Bronchial epithelial cell (primary cell): ENCODE results near the gene SLC6A19. TPM values are rescaled to one million over a fixed set of nuclear protein-coding genes. Genes with fewer than 3 reads are reported as not detected.

ENCODE experiments used
- DNase-seq: peaks from one replicate; pipeline ENCODE4 v3.0.0-alpha.2; 2010; ENCODE audit warnings: low read depth
- FAIRE-seq: peaks from 2 replicates; lab custom pipeline; 2011; peaks lifted over from hg19 to GRCh38; lab: Jason Lieb, UNC
- H3K27me3 ChIP-seq: 2 replicates; pipeline ENCODE4 v1.5.1; 2011; ENCODE audit warnings: low read length; ENCODE audit not compliant: control insufficient read depth, insufficient read depth
- H3K36me3 ChIP-seq: 2 replicates; pipeline ENCODE4 v1.5.1; 2011; ENCODE audit warnings: low read length; ENCODE audit not compliant: control insufficient read depth, insufficient read depth
- H3K4me3 ChIP-seq: 2 replicates; pipeline ENCODE4 v1.5.1; 2011; ENCODE audit warnings: mild to moderate bottlenecking, low read depth, low read length, control low read depth
- total RNA-seq: library from RNA; depleted of rRNA; stranded (reverse); fragments of >200 nt; gene quantifications from 2 replicates; pipeline ENCODE4 v1.2.1, GENCODE V29; 2014
- TF ChIP-seq, protein P1 (sequence below): IDR thresholded peaks from 2 replicates; pipeline ENCODE4 v1.5.1; 2011; ENCODE audit warnings: mild to moderate bottlenecking, moderate library complexity, low read length, control low read depth, inconsistent platforms; ENCODE audit not compliant: insufficient read depth, severe bottlenecking

SLC6A19 gene
- total RNA-seq, 1 donor from 2014 or later, result not detected

DNA sequence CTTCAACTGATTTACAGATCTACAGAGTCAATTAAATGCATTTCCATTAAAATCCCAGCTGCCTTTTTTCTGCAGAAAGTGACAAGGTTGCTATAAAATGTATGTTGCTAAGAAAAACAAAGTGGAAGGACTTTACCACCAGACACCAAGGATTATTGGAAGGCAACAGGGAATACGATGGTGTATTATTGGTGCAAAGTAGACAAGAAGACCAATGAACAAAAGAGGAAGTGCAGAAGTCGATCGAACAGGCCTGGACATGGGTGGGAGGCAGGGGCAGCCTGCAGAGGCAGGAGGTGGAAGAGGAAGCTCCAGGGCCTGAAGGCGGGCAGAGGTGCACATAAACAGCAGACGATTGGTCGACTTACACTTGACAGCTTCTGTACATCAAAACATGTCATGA is 10.6 kb upstream of the SLC6A19 start:
- no peaks in the 10 kb centered on the region for H3K27me3 ChIP-seq
- no peak overlapping the region for H3K4me3 ChIP-seq
- H3K36me3 ChIP-seq, result no peaks in the 10 kb centered on the region
- TF ChIP-seq, protein P1, sequence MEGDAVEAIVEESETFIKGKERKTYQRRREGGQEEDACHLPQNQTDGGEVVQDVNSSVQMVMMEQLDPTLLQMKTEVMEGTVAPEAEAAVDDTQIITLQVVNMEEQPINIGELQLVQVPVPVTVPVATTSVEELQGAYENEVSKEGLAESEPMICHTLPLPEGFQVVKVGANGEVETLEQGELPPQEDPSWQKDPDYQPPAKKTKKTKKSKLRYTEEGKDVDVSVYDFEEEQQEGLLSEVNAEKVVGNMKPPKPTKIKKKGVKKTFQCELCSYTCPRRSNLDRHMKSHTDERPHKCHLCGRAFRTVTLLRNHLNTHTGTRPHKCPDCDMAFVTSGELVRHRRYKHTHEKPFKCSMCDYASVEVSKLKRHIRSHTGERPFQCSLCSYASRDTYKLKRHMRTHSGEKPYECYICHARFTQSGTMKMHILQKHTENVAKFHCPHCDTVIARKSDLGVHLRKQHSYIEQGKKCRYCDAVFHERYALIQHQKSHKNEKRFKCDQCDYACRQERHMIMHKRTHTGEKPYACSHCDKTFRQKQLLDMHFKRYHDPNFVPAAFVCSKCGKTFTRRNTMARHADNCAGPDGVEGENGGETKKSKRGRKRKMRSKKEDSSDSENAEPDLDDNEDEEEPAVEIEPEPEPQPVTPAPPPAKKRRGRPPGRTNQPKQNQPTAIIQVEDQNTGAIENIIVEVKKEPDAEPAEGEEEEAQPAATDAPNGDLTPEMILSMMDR, result no peak
- FAIRE-seq, result no peak
- no peak for DNase-seq

DNA sequence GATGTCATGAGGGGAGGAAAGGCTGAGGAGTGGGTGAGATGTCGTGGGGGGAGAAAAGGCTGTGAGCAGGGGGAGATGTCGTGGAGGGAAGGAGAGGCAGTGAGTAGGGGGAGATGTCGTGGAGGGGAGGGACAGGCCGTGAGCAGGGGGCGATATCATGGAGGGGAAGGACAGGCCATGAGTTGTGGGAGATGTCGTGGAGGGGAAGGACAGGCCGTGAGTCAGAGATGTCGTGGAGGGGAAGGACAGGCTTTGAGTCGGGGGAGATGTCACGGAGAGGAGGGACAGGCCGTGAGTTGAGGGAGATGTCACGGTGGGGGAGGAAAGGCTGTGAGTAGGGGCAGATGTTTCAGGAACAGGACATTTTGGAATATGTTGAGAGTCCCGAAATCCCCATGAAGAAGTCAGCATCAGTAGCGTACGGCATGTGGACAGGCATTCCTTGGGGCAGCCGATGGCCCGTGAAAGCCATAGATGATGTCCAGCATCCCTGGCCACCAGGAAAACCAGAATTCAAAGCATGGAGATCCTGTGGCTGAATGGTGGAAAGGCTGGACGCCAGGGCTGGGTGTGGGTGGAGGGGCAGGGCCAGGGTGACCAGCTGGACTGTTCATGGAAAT is 8.3 kb upstream of the SLC6A19 start:
- DNase-seq (no peak), FAIRE-seq (no peak)
- Histone ChIP-seq H3K36me3 (no peaks in the 10 kb centered on the region), H3K4me3 (no peak overlapping the region), H3K27me3 (no peaks in the 10 kb centered on the region)
- TF ChIP-seq, protein P1, result no peak

DNA sequence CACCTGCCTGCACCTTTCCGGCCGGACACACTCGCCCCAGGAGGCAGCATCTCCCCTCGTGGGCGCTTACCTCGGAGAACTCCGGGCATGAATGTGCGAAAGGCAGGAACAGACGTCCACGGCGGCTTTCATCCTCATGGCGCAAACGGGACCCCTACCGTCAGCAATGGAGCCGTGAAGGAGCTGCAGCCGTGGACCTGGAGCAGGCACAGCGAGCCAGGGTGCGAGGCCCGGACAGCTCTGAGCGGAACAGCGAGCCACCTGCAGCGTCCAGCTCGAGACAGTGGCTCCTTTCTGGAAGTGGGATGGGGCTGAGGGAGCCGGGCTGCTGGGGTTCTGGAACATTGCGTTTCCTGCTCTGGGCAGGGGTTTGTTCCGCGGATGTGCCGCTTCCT is 7.8 kb upstream of the SLC6A19 start:
- H3K27me3 ChIP-seq, result no peaks in the 10 kb centered on the region
- no peak for FAIRE-seq
- no peak for DNase-seq

DNA sequence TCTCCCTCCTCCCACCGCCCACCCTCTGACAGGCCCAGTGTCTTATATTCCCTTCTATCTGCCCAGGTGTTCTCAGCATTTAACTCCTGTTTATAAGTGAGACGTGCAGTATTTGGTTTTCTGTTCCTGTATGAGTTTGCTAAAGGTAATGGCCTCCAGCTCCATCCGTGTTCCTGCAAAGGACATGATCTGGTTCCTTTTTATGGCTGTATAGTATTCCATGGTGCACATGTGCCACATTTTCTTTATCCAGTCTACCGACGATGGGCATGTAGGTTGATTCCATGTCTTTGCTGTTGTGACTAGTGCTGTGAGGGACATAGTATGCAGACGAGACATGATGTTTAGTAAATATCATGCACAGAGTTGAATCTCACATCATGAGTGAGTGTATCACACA is 7.0 kb upstream of the SLC6A19 start:
- no peaks in the 10 kb centered on the region for H3K27me3 ChIP-seq
- TF ChIP-seq, protein P1, result no peak
- H3K4me3 ChIP-seq, result no peak overlapping the region
- DNase-seq (no peak), FAIRE-seq (no peak)
- no peaks in the 10 kb centered on the region for H3K36me3 ChIP-seq

More for the DNA sequence above, 7.8 kb upstream of the SLC6A19 start:
- TF ChIP-seq, protein P1, result no peak
- H3K4me3 ChIP-seq, result no peak overlapping the region
- no peaks in the 10 kb centered on the region for H3K36me3 ChIP-seq

DNA sequence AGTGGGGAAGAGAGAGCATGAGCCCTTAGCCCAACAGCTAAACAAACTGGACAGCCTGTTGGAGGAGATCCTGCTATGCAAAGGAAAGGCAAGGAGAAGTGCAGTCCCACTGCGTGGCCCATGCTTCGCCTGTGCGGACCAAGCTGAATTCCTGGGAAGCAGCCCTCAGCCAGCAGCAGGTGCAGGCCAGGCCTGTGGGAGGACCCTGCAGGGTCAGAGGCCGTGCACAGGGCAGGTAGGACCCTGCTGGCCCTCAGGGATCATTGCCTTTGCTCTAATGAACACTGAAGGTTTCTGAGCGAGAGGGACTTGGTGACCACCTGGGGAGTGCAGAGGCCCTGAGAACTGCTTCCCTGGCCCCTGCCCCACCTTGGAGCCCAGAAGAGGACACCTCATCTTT is 6.0 kb upstream of the SLC6A19 start:
- H3K36me3 ChIP-seq, result no peaks in the 10 kb centered on the region
- TF ChIP-seq, protein P1, result no peak
- no peak for FAIRE-seq
- no peaks in the 10 kb centered on the region for H3K27me3 ChIP-seq
- H3K4me3 ChIP-seq, result no peak overlapping the region
- no peak for DNase-seq

DNA sequence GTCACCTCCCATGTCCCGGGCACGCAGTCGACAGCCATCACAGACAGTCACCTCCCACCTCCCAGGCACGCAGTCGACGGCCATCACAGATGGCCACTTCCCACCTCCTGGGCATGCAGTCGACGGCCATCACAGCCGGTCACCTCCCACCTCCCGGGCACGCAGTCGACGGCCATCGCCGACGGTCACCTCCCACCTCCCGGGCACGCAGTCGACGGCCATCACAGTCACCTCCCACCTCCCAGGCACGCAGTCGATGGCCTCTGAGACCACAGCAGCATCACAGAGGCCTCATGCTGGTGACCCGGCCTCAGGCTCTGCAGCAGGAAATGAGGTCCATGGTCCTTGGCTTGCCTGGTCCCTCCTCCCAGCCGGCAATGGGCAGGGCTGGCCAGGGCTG is 5.5 kb upstream of the SLC6A19 start:
- TF ChIP-seq, protein P1, result no peak
- DNase-seq, result no peak
- no peak overlapping the region for H3K4me3 ChIP-seq
- no peaks in the 10 kb centered on the region for H3K27me3 ChIP-seq
- FAIRE-seq, result no peak
- H3K36me3 ChIP-seq, result no peaks in the 10 kb centered on the region
